IPS-18c (cell line): ENCODE results near the gene RPL31.
"Not testable (repeated sequence)": the region's sequence is repeated elsewhere in the genome, so short reads cannot be mapped to it uniquely, and the experiment has no call there.

Source experiments
- H3K4me3 ChIP-seq: 2 replicates; pipeline ENCODE4 v1.7.0; 2013; ENCODE audit warnings: low read depth, mild to moderate bottlenecking, low read length, moderate library complexity; ENCODE audit not compliant: insufficient read depth
- H3K9me3 ChIP-seq: one replicate; pipeline ENCODE4 v1.6.1; 2013; ENCODE audit warnings: mild to moderate bottlenecking, low read length, moderate library complexity; ENCODE audit not compliant: control insufficient read depth, insufficient read depth

RPL31 gene

DNA sequence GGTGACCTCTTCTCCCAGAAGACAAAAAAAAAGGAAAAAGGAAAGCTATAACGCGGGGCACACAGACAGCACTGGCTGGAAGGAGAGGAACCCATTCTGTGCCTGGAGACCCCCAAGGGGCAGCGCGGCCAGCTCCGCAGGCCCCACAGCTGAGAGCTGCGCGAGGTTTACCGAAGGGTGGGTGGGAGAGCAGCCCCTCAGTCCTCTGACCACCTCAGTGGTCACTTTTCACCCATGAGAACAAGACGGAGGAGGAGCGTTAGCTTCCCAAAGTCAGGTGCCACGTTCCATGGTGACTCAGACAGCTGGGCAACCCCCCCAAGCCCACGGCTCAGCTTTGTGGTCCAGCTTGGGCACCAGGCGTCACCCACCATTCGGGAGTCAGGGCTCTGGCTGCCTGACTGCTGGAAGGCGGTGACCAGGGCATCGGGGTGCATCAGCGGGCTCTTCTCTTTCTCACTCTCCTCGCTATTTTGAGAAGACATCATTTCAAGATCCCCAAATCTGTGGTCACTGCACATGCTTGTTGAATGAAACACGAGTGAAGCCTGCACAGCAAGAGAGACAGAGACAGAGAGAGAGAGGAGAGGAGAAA is 35.2 kb downstream of the RPL31 start:
- Histone ChIP-seq H3K9me3 (no peaks in the 10 kb centered on the region), H3K4me3 (no peak overlapping the region)

DNA sequence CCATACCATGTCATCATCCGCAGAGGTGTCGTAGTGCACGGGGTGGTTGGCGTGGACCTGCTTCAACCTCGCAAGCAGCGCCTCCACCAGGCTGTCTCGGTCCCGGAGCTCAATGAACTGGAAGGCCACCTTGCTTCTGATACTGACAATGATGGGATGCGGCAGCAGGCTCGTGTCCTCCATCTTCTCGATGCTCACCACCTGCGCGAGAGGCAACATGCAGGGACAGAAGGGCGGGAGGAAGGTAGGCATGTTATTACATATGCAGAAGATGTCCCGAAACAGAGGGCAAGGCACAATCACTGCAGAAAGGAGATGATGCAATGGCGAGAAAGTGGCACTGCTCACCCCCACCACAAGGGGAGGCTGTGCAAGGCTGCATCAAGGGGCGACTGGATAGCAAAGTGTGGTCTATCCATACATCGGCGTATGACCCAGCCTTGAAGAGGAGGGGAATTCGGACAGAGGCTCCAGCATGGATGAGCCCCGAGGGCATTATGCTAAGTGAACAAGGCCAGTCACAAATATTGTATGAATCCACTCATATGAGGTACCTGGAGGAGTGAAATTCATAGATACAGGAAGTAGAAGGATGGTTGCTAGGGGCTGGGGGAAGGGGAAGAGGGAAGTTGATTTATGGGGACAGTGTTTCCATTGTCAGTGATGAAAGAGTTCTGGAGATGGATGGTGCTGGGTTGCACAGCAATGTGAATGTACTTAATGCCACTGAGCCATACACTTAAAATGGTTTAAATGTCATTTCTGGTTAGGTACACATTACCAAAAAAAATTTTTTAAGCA is 36.6 kb downstream of the RPL31 start:
- no peak overlapping the region for H3K4me3 ChIP-seq
- no peaks in the 10 kb centered on the region for H3K9me3 ChIP-seq

DNA sequence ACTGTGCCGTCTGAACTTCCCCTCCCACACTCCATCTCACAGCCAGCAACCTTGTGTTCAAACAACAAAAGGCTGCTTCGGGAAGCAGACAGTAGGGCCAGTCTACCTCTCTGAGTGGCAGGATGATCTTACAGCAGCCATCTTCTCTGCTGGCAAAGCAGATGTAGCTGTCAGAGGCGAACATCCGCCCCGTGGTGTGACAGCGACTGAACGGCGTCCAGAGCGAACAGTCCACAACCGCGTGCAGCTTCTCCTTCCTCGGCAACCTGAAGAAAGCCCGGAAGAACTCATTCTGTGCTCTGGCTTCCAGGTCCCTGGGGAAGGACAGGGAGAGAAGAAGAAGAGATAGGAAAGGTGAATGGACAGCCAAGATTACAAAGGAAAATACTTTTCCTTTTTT is 38.0 kb downstream of the RPL31 start:
- H3K4me3 ChIP-seq, result no peak overlapping the region
- H3K9me3 ChIP-seq, result no peaks in the 10 kb centered on the region

GRCh38 chr2:101040761-101041160 is 38.7 kb downstream of the RPL31 start:
- no peak overlapping the region for H3K4me3 ChIP-seq
- H3K9me3 ChIP-seq, result no peaks in the 10 kb centered on the region

DNA sequence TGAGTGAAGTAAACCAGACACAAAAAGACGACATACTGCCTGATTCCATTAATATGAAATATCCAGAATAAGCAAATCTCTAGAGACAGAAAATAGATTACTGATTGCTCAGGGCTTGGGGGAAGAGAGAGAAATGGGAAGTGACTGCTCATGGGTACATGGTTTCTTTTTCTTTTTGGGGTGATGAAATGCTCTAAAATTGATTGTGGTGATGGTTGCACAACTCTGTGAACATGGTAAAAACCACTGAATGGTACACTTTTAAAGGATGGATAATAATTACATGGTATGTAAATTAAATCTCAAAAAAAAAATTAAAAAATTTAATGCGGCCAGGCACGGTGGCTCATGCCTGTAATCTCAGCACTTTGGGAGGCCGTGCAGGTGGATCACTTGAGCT is 39.3 kb downstream of the RPL31 start:
- Histone ChIP-seq H3K9me3 (no peaks in the 10 kb centered on the region), H3K4me3 (no peak overlapping the region)

DNA sequence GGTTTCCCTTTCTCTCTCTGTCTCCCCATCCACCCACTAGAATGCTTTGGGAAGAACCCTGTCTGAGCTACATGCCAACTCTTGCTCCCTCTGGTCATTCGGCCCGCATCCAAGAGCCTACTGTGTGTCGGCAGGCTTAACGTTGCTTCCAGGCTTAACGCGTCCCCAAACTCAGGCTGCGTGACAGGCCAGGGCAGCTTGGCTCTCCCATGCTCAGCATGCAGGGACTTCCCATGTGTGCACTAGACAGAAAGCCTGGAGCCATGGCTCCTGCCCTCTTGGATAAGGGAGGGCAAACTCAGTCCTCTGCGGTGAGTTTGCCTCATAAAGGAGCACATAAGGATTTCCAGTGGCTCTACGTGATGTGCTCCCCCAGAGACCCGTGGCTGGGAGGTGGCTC is 43.2 kb downstream of the RPL31 start:
- no peak overlapping the region for H3K4me3 ChIP-seq
- H3K9me3 ChIP-seq, result no peaks in the 10 kb centered on the region

GRCh38 chr2:101047075-101047766 is 45.1 kb downstream of the RPL31 start:
- no peak overlapping the region for H3K4me3 ChIP-seq
- no peaks in the 10 kb centered on the region for H3K9me3 ChIP-seq

GRCh38 chr2:101047774-101048173 is 45.7 kb downstream of the RPL31 start:
- Histone ChIP-seq H3K4me3 (no peak overlapping the region), H3K9me3 (no peaks in the 10 kb centered on the region)

GRCh38 chr2:101048756-101049155 is 46.7 kb downstream of the RPL31 start:
- no peaks in the 10 kb centered on the region for H3K9me3 ChIP-seq
- H3K4me3 ChIP-seq, result no peak overlapping the region

GRCh38 chr2:101050886-101051285 is 48.8 kb downstream of the RPL31 start:
- not testable (repeated sequence) for H3K9me3 ChIP-seq, H3K4me3 ChIP-seq

DNA sequence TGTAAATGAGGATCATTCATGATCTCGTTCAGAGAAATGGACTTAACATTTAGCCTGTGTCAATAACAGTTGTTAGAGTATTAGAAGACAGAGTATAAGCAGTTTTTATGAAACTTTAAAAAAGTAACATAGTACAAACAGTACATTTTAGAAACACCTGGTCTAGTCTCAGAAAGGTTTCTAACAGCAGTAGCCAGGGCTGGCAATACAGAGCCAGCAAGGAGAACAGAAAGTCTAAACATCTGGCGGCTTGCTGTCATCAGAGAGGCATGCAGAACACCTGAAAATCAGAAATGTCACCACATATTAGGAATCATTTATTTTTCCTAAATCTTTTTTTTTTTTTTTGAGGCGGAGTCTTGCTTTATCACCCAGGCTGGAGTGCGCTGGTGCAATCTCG is 50.1 kb downstream of the RPL31 start:
- Histone ChIP-seq H3K9me3 (no peaks in the 10 kb centered on the region), H3K4me3 (no peak overlapping the region)

- H3K9me3 ChIP-seq, result no peaks in the 10 kb centered on the region
- H3K4me3 ChIP-seq, result no peak overlapping the region
These were observed 51.0 kb downstream of the RPL31 start for GRCh38 chr2:101053117-101053516.
